Lung (tissue), 12 donors: ENCODE results near the gene PRSS37. TPM values are rescaled to one million over a fixed set of nuclear protein-coding genes. Genes with fewer than 3 reads are reported as not detected.

Experiments used
- ATAC-seq: fragments of 200-7000 bp; cut with Tn5 transposase; one replicate; pipeline ENCODE4 v1.9.1; 2020; ENCODE audit warnings: moderate number of reproducible peaks; ENCODE audit not compliant: insufficient read depth, low FRiP score
- DNase-seq, 3 donors: peaks; one replicate each; pipeline ENCODE4 v3.0.0-alpha.2; 2013 to 2017
- H3K27ac ChIP-seq, 2 donors: one replicate each; pipeline ENCODE4 v1.5.1; 2013; ENCODE audit warnings: mild to moderate bottlenecking in 2 of 2, moderate library complexity in 2 of 2, control low read depth in 1 of 2, inconsistent platforms in 1 of 2, low read depth in 1 of 2, low read length in 1 of 2
- H3K27me3 ChIP-seq, 3 donors: one replicate each; pipeline ENCODE4 v1.5.1; 2013; ENCODE audit warnings: low read length in 2 of 3; ENCODE audit not compliant: control insufficient read depth in 3 of 3, insufficient read depth in 3 of 3
- H3K36me3 ChIP-seq, 4 donors: one replicate each; pipeline ENCODE4 v1.5.1; 2013; ENCODE audit warnings: low read length in 4 of 4, mild to moderate bottlenecking in 1 of 4, moderate library complexity in 1 of 4; ENCODE audit not compliant: control insufficient read depth in 4 of 4, insufficient read depth in 4 of 4
- H3K4me1 ChIP-seq, 5 donors: one replicate each; pipeline ENCODE4 v1.5.1; 2013; ENCODE audit warnings: low read length in 5 of 5, mild to moderate bottlenecking in 2 of 5, moderate library complexity in 1 of 5; ENCODE audit not compliant: control insufficient read depth in 5 of 5, insufficient read depth in 5 of 5
- H3K4me3 ChIP-seq: one replicate; pipeline ENCODE4 v1.5.1; 2013; ENCODE audit warnings: mild to moderate bottlenecking, control low read depth, moderate library complexity
- H3K9ac ChIP-seq, 2 donors: one replicate each; pipeline ENCODE4 v1.5.1; 2013; ENCODE audit warnings: low read length in 2 of 2, control low read depth in 1 of 2; ENCODE audit not compliant: insufficient read depth in 1 of 2
- H3K9me3 ChIP-seq, 4 donors: one replicate each; pipeline ENCODE4 v1.5.1; 2013; ENCODE audit warnings: low read length in 3 of 4, mild to moderate bottlenecking in 1 of 4, moderate library complexity in 1 of 4; ENCODE audit not compliant: control insufficient read depth in 4 of 4, insufficient read depth in 3 of 4
- CTCF ChIP-seq: IDR thresholded peaks from 2 replicates; pipeline ENCODE4 v1.5.1; 2012; ENCODE audit warnings: mild to moderate bottlenecking; ENCODE audit errors: control extremely low read depth, extremely low read depth
- WGBS, 2 donors: extraction: QIAGEN DNeasy Blood & Tissue Kit; methylation state at CpG; one replicate each; pipeline ENCODE4 v1.1.7; 2013; 5-methylcytosine and 5-hydroxymethylcytosine counted together
- polyA plus RNA-seq, 2 donors: library from polyadenylated mRNA; stranded (reverse); fragments of 200-250 nt; gene quantifications; one replicate each; pipeline ENCODE4 v1.2.1, GENCODE V29; 2013
- total RNA-seq, 2 donors: library from RNA; depleted of rRNA in 1 of 2; stranded (reverse); fragments of >200 nt in 1 of 2; gene quantifications; one replicate each; pipeline ENCODE4 v1.2.1, GENCODE V29; 2014 to 2021
- donor health status: control.
- donor health status: control.
- donor health status: Bipolar disorder and iron deficiency.
- donor health status: healthy.
- donor health status: DM: yes; HTN: yes; CAD: no.

The PRSS37 gene
- total and polyA plus RNA-seq, 4 donors: not detected

GRCh38 chr7:141820067-141820466 lies 21.2 kb downstream of the PRSS37 start:
- H3K9me3 ChIP-seq: peaks cover 0 to 11% (median 7%) of the 10 kb centered on the region in 4 donors

GRCh38 chr7:141792526-141792925 lies 48.8 kb downstream of the PRSS37 start:
- DNase-seq (no peak), ATAC-seq (no peak)
- no peak for TF ChIP-seq CTCF
- WGBS, 2 donors: 76 to 94% methylated on average over 2 of the region's 2 CpGs
- Histone ChIP-seq H3K4me3 (no peak overlapping the region), H3K27ac (no peak overlapping the region), H3K4me1 (peaks cover 0 to 5% (median 0%) of the 10 kb centered on the region in 5 donors), H3K27me3 (no peaks in the 10 kb centered on the region), H3K9me3 (no peaks in the 10 kb centered on the region), H3K36me3 (peaks cover 0 to 6% (median under 1%) of the 10 kb centered on the region in 4 donors), H3K9ac (no peak overlapping the region)

More at GRCh38 chr7:141820067-141820466, 21.2 kb downstream of the PRSS37 start:
- DNase-seq: peak in 1 of 3 donors; percentile 1
- H3K27ac ChIP-seq: no peak overlapping the region
- ATAC-seq: no peak
- no peak overlapping the region for H3K9ac ChIP-seq
- no peaks in the 10 kb centered on the region for H3K36me3 ChIP-seq
- H3K4me3 ChIP-seq: no peak overlapping the region
- no peaks in the 10 kb centered on the region for H3K27me3 ChIP-seq
- TF ChIP-seq CTCF: no peak
- WGBS, 2 donors: 94 to 98% methylated on average over 1 of the region's 1 CpG
- no peaks in the 10 kb centered on the region for H3K4me1 ChIP-seq

GRCh38 chr7:141789917-141790316 lies 51.4 kb downstream of the PRSS37 start, which contains the start of gene TAS2R5:
Gene TAS2R5 (plus strand): TSS chr7:141790217. CDS start chr7:141790362, 145 bp downstream.
- no peak for DNase-seq
- Histone ChIP-seq H3K9ac (no peak within 1 kb of the TSS), H3K36me3 (peaks cover 0 to 6% (median under 1%) of the 10 kb centered on the region in 4 donors), H3K4me3 (no peak within 1 kb of the TSS), H3K9me3 (no peaks in the 10 kb centered on the region), H3K4me1 (peaks cover 0 to 5% (median 0%) of the 10 kb centered on the region in 5 donors), H3K27me3 (no peaks in the 10 kb centered on the region), H3K27ac (no peak within 1 kb of the TSS)
- 87 to 98% methylated on average over 5 of the region's 5 CpGs for WGBS, 2 donors
- TF ChIP-seq CTCF: no peak
- ATAC-seq: no peak

GRCh38 chr7:141788296-141788695 lies 53.0 kb downstream of the PRSS37 start:
- DNase-seq (peak in 2 of 3 donors; percentile 34 to 47), ATAC-seq (no peak)
- 52 to 70% methylated on average over 2 of the region's 2 CpGs for WGBS, 2 donors
- Histone ChIP-seq H3K27ac (no peak overlapping the region), H3K4me1 (peaks cover 0 to 5% (median 0%) of the 10 kb centered on the region in 5 donors), H3K36me3 (peaks cover 0 to 6% (median under 1%) of the 10 kb centered on the region in 4 donors), H3K4me3 (no peak overlapping the region), H3K9me3 (no peaks in the 10 kb centered on the region), H3K9ac (no peak overlapping the region), H3K27me3 (no peaks in the 10 kb centered on the region)
- no peak for TF ChIP-seq CTCF
